ENCODE results near the gene EAPP. TPM values are rescaled to one million over a fixed set of nuclear protein-coding genes. Genes with fewer than 3 reads are reported as not detected.
"Not testable (repeated sequence)": the region's sequence is repeated elsewhere in the genome, so short reads cannot be mapped to it uniquely, and the experiment has no call there.

EAPP gene
- 10 to 100 TPM; 29.4 to 34.8 (median 31.5) TPM for polyA plus RNA-seq (ENCODE audit: insufficient read length in 10 of 10)
- long read RNA-seq, donor 1, transcript EAPP-201 (6 exons, 1,321 nt), result major isoform, 12 of 21 reads
- long read RNA-seq, donor 1, partial matches to known transcripts, result 9 of 21 reads
- long read RNA-seq, donor 1, other reads (novel, unspliced or antisense), result 0 of 21 reads
- long read RNA-seq, donor 2, transcript EAPP-201 (6 exons, 1,321 nt), result major isoform, 13 of 14 reads
- long read RNA-seq, donor 2, partial matches to known transcripts, result 0 of 14 reads
- long read RNA-seq, donor 2, other reads (novel, unspliced or antisense), result 0 of 14 reads
- long read RNA-seq, donor 3, result 0 reads
- long read RNA-seq, donor 4, transcript EAPP-201 (6 exons, 1,321 nt), result major isoform, 6 of 7 reads
- long read RNA-seq, donor 4, partial matches to known transcripts, result 0 of 7 reads
- long read RNA-seq, donor 4, other reads (novel, unspliced or antisense), result 0 of 7 reads
- long read RNA-seq, donor 5, transcript EAPP-201 (6 exons, 1,321 nt), result major isoform, 11 of 13 reads
- long read RNA-seq, donor 5, partial matches to known transcripts, result 0 of 13 reads
- long read RNA-seq, donor 5, other reads (novel, unspliced or antisense), result 0 of 13 reads
- long read RNA-seq, donor 6, transcript EAPP-201 (6 exons, 1,321 nt), result major isoform, 9 of 30 reads
- long read RNA-seq, donor 6, partial matches to known transcripts, result 16 of 30 reads
- long read RNA-seq, donor 6, other reads (novel, unspliced or antisense), result 0 of 30 reads
- long read RNA-seq, donor 7, transcript EAPP-201 (6 exons, 1,321 nt), result major isoform, 9 of 14 reads
- long read RNA-seq, donor 7, partial matches to known transcripts, result 5 of 14 reads
- long read RNA-seq, donor 7, other reads (novel, unspliced or antisense), result 0 of 14 reads
- long read RNA-seq, donor 8, transcript EAPP-201 (6 exons, 1,321 nt), result major isoform, 7 of 8 reads
- long read RNA-seq, donor 8, partial matches to known transcripts, result 0 of 8 reads
- long read RNA-seq, donor 8, other reads (novel, unspliced or antisense), result 0 of 8 reads
- long read RNA-seq, donor 9, partial matches to known transcripts, result 0 of 1 reads
- long read RNA-seq, donor 9, other reads (novel, unspliced or antisense), result 0 of 1 reads

- peak; percentile 97 to 99 (median 98) for DNase-seq
These were observed at the start of gene EAPP for GRCh38 chr14:34539407-34540180. Gene EAPP (minus strand): TSS chr14:34539701. CDS start chr14:34539628, 73 bp downstream.

GRCh38 chr14:34583525-34583924 is 44.0 kb upstream of the EAPP start:
- no peak for DNase-seq

- DNase-seq, result no peak
These were observed 42.7 kb upstream of the EAPP start for GRCh38 chr14:34582117-34582680.

- no peak for DNase-seq
These were observed 40.9 kb upstream of the EAPP start for GRCh38 chr14:34580381-34580780.

- no peak for DNase-seq
These were observed 32.3 kb upstream of the EAPP start for GRCh38 chr14:34571771-34572170.

GRCh38 chr14:34569750-34570149 is 30.2 kb upstream of the EAPP start:
- DNase-seq, result peak in 1 of 3 donors; percentile 9

GRCh38 chr14:34568803-34569202 is 29.3 kb upstream of the EAPP start:
- no peak for DNase-seq

GRCh38 chr14:34562776-34563150 is 23.3 kb upstream of the EAPP start:
- no peak for DNase-seq

GRCh38 chr14:34562037-34562775 is 22.7 kb upstream of the EAPP start:
- DNase-seq, result not testable (repeated sequence)

- not testable (repeated sequence) for DNase-seq
These were observed 17.0 kb upstream of the EAPP start for GRCh38 chr14:34556498-34556829.

GRCh38 chr14:34555583-34556497 is 16.3 kb upstream of the EAPP start:
- not testable (repeated sequence) for DNase-seq

- no peak for DNase-seq
These were observed 15.2 kb upstream of the EAPP start for GRCh38 chr14:34554540-34555250.

GRCh38 chr14:34549276-34549966 is 9.9 kb upstream of the EAPP start:
- not testable (repeated sequence) for DNase-seq

- no peak for DNase-seq
These were observed 9.0 kb upstream of the EAPP start for GRCh38 chr14:34548472-34548981.

GRCh38 chr14:34547136-34547520 is 7.6 kb upstream of the EAPP start:
- not testable (repeated sequence) for DNase-seq

- DNase-seq, result not testable (repeated sequence)
These were observed 7.0 kb upstream of the EAPP start for GRCh38 chr14:34546272-34547135.

All from muscle of back (tissue), 13 donors.